DND-41 (cell line): ENCODE measurements around the gene MALL.
"Not testable (repeated sequence)": the region's sequence is repeated elsewhere in the genome, so short reads cannot be mapped to it uniquely, and the experiment has no call there.

Experiments used
- CTCF ChIP-seq: IDR thresholded peaks from 2 replicates; pipeline ENCODE4 v1.5.1; 2012; ENCODE audit warnings: borderline replicate concordance, low read length, moderate library complexity, mild to moderate bottlenecking; ENCODE audit not compliant: poor library complexity, severe bottlenecking; ENCODE audit errors: extremely low read depth
- EZH2 ChIP-seq: IDR thresholded peaks from 3 replicates; pipeline ENCODE4 v1.6.1; 2012; ENCODE audit warnings: borderline replicate concordance, low read depth, mild to moderate bottlenecking, moderate library complexity, low read length, inconsistent platforms; ENCODE audit not compliant: severe bottlenecking

- TF ChIP-seq CTCF, EZH2: not testable (repeated sequence)
Observed at GRCh38 chr2:110058034-110058433, 57.6 kb downstream of the MALL start.
